Cardiac septum (tissue), 1 donor: Measurements from ENCODE around the gene ATP6V1D. TPM values are rescaled to one million over a fixed set of nuclear protein-coding genes. Genes with fewer than 3 reads are reported as not detected.
"Not testable (repeated sequence)": the region's sequence is repeated elsewhere in the genome, so short reads cannot be mapped to it uniquely, and the experiment has no call there.

ENCODE experiments used
- DNase-seq: peaks from one replicate; pipeline ENCODE4 v3.0.0-alpha.2; 2020; ENCODE audit warnings: low spot score
- intact Hi-C: fragments of 100-400 bp; cut with DNase I; formaldehyde crosslinking; loops from one replicate; pipeline ENCODE4 v1.14.0; 2022
- total RNA-seq: library from RNA; stranded (reverse); fragmentation: NEBNext Ultra II Directional; extraction: Animal tissue kit (Norgen Biotek cat#: 25700); gene quantifications from one replicate; pipeline ENCODE4 v1.2.1, GENCODE V29; 2021
- donor health status: DM: no; HTN: no; CAD: no.

ATP6V1D gene
- total RNA-seq, 1 donor from 2014 or later = 178 TPM

DNA sequence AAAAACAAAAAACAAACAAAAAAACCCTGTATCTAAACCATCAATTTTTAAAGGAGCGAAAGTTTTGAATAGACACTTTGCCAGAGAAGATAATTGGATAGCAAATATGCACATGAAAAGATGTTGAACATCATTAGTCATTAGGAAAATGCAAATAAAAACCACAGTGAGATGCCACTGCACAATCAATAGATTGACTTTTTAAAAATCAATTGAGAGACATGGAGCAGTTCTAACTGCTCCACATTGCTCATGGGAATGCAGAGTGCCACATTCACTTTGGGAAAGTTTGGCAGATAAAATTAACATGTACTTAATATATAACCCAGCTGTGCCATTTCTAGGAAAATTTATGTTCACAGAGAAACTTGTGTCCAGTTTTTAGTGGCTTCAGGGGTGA, 13.2 kb upstream of the ATP6V1D start:
- no peak for DNase-seq
- intact Hi-C loops = no loop called here

- intact Hi-C loops = no loop called here
Observed at GRCh38 chr14:67371247-67372148, 11.9 kb upstream of the ATP6V1D start.

GRCh38 chr14:67370830-67371229, 11.2 kb upstream of the ATP6V1D start:
- intact Hi-C loops = no loop called here
- no peak for DNase-seq

More at GRCh38 chr14:67371247-67372148, 11.9 kb upstream of the ATP6V1D start:
- no peak for DNase-seq

DNA sequence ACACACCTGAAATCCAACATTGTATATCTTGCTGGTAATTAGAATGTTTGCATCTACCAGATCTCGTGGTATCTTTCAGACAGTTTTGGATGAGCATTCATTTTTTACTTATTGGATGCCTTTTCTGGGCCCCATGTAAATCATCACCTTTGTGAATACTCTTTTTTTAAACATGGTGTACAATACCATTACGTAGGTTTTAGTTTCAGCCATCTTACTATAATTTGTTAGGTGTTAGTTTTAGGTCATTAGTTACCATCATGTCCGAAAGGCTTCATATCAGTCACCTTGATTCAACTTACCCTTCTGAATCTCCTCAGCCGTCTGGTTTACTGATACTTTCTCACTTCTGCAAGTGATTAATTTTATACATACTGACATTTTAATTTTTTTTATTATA, 5.9 kb upstream of the ATP6V1D start:
- intact Hi-C loops = no loop called here
- DNase-seq = no peak

DNA sequence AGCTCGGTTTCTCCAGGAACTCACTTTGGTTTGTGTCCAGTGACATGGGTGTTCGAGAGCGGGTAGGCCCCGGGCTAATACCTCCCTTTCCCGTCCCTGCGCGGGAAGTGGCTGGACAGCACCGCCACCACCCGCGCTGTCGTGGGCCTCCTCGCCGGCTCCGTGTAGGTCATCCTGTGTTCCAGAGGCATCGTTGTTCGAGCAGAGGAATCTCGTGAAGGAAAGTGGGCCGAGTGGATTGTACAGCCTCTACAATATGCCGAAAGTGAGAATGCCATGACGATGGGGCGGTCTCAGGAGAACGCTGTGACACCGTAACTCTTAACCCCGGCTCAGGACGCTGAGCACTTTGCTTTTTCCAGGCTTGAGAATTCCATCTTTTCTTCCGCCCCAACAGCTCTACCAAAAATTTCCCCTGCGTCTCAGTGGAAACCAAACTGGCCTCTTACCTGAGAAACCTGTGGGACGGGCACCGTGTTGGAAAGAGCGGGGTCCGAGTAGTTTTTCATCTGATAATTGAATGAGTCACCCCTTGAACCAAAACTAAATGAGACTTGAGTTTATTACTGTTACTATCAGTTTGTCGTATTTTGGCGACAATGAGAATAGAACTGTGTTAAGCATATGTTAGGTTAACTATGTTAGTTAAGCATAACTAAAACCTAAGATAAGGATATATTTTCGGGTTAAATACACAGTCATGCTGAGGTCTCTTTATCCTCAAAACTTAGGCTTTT, 1.0 kb upstream of the ATP6V1D start:
- intact Hi-C loops = no loop called here
- DNase-seq = no peak

GRCh38 chr14:67358924-67359774, 455 bp downstream of the ATP6V1D start:
- intact Hi-C loops = loop anchor here (5.0 kb wide), 1 partner anchor 117 kb away; the partner anchor contains the start of gene PALS1
- DNase-seq = no peak

DNA sequence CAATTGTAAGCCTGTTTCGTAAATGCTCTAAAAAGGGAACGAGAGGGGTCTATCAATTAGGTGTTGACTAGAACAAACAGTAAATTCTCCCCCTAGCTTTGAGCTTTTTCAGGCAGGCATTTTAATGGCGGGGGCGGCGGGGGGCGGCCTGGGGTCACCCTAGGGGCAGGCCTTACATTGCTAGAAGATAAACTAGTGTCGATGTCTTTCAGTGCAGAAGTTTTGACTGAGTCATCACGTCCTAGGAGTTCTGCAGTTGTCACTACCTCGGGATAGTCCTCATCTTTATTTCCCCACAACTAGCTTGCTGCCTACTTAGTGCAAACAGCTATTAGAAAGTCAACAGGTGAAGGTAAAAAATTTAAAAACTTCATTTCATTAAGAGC, 1.6 kb downstream of the ATP6V1D start:
- intact Hi-C loops = loop anchor here (5.0 kb wide), 1 partner anchor 116 kb away; the partner anchor contains the start of gene PALS1
- DNase-seq = no peak

DNA sequence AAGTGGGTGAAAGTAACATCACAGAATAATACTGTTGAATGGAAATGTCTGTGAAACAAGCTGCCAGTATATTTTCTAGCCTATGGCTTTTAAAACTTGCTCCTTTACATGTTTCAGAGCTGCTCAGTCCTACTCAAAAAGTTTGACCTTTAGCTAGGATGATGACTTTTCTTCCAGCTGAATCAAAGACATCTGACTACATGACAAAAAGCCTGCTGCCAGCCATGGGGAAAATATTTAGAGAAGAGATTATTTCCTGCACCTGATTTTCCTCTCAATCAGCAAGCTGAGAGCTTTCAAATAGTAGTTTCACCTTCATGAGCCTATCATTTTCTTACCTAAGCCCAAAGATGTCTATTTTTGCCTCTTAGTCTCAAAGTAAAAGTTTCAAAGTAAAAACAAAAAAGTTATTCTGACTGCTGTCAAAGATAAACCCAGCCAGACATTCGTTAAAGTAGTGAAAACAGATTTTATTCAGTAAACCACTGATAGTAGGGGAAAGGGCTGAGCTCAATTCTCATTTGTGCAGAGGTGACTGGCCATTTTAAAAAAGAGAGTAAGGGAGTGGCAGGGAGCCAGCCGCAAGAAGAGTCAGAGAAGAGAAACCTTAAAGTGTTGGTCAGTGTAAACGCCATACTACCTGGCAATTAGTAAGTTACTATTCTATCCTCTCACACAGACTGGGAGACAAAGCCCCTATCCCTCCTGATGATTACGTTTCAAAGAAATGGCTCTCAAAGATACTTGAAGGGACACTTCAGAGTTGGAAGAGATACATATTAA, 2.2 kb downstream of the ATP6V1D start:
- intact Hi-C loops = loop anchor here (5.0 kb wide), 1 partner anchor 115 kb away; the partner anchor contains the start of gene PALS1

DNA sequence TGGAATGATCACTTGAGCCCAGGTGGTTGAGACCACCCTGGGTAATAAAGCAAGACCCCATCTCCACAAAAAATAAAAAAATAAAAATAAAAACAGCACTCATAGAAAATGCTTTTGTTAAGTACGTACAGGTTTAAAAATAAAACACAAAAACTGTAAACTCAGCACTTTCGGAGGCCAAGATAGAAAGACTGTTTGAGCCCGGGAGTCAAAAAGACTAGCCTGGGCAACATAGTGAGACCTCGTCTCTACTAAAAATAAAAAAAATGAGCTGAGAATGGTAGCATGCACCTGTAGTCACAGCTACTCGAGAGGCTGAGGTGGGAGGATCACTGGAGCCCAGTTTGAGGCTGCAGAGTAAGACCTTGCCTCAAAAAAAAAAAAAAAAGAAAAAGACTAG, 7.5 kb downstream of the ATP6V1D start:
- intact Hi-C loops = no loop called here

More for the DNA sequence above, 2.2 kb downstream of the ATP6V1D start:
- DNase-seq = no peak

GRCh38 chr14:67345583-67345982, 14.0 kb downstream of the ATP6V1D start:
- intact Hi-C loops = no loop called here

More for the DNA sequence above, 7.5 kb downstream of the ATP6V1D start:
- no peak for DNase-seq

DNA sequence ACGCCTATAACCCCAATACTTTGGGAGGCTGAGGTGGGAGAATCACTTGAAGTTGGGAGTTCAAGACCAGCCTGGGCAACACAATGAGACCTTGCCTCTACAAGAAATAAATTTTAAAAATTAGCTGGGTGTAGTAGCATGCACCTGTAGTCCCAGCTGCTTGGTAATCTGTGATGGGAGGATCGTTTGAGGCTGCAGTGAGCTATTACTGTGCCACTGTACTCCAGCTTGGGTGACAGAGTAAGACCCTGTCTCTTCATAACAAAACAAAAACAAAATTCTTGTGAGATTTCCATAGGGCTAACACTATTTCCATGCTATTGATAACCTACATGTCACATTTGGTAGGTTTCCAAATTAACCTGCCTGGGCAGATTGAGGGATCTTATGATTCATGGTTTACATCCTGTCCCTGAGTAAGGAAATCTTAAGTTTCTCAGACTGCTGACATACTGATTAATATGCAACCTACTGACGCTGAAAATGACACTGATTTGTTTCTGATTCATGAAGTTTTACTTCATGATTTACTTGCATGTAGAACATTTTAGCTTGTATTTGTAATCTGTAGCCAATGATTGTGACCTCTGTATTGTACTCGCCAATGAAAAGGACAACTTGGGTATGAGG, 15.9 kb downstream of the ATP6V1D start:
- no peak for DNase-seq
- intact Hi-C loops = no loop called here

More at GRCh38 chr14:67345583-67345982, 14.0 kb downstream of the ATP6V1D start:
- no peak for DNase-seq

DNA sequence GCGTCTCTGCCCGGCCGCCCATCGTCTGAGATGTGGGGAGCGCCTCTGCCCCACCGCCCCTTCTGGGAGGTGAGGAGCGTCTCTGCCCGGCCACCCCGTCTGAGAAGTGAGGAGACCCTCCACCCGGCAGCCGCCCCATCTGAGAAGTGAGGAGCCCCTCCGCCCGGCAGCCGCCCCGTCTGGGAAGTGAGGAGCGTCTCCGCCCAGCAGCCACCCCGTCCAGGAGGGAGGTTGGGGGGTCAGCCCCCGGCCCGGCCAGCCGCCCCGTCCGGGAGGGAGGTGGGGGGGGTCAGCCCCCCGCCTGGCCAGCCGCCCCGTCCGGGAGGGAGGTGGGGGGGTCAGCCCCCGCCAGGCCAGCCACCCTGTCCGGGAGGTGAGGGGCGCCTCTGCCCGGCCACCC, 18.4 kb downstream of the ATP6V1D start:
- intact Hi-C loops, DNase-seq: not testable (repeated sequence)

DNA sequence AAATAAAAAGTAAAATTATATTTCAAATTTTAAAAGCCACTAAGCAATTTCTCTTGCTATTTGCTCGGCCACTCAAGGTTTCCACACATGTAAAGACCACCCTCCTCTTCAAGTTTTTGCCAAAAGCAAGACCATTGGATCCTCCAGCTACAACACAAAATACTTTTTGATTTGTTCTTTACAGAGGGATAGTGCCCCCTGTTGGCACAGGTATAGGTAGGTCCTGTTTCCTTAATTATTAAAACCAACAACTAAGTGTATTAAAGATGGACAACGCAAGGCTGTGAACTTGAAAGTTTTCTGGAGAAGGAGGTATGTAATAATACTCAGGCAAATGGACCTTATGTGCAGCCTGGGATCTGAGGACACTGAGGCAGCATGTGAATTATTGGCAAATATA, 23.8 kb downstream of the ATP6V1D start:
- intact Hi-C loops = no loop called here
- no peak for DNase-seq

- intact Hi-C loops = no loop called here
- DNase-seq = no peak
Observed at GRCh38 chr14:67332468-67332867, 27.1 kb downstream of the ATP6V1D start.

DNA sequence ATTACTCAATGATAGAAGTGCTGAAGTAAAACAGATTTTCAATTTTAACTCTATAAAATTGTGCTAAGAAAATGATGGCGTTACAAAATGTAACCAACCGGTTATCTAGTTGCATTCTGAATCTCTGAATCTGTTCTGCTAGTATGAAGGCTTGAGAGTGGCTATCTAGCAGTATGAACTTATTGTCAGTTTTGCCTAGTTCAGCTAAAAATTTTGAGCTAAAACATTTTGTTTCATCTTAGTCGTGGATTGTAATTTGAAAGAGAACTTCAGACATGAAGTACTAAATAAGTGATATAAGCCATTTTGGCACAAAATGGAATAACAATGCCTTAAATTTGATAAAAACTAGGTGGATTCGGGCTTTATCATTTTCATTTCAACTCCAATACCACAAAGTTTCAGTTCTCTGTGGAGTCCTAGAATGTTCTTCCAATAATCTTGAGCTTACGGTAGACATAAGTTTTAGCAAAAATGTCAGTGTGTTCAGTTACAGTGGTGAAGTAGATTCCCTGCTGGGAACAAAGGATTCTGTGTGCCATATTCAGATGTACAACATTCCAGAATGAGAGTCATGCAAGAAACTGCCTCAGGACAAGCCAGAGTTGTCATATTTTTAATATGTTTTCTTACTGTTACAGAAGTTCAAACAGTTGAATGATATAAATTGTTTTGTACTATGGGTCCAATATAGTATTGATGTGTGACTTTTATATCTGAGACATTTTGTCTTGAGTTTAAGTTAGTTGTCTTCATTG, 28.1 kb downstream of the ATP6V1D start:
- DNase-seq = no peak
- intact Hi-C loops = no loop called here

- intact Hi-C loops, DNase-seq: not testable (repeated sequence)
Observed at GRCh38 chr14:67329666-67330065, 29.9 kb downstream of the ATP6V1D start.

- no peak for DNase-seq
- intact Hi-C loops = no loop called here
Observed at GRCh38 chr14:67319142-67319541, 40.5 kb downstream of the ATP6V1D start.

- no peak for DNase-seq
- intact Hi-C loops = no loop called here
Observed at GRCh38 chr14:67317822-67318221, 41.8 kb downstream of the ATP6V1D start.
